Thoracic aorta (tissue), 2 donors: Measurements from ENCODE around the gene SCNN1G. TPM values are rescaled to one million over a fixed set of nuclear protein-coding genes. Genes with fewer than 3 reads are reported as not detected.

Experiments
- ATAC-seq: fragments of 150-250 bp; one replicate; pipeline ENCODE4 v1.8.0; 2017; ENCODE audit warnings: low read depth; ENCODE audit not compliant: insufficient number of reproducible peaks, low FRiP score
- DNase-seq: peaks from one replicate; pipeline ENCODE4 v3.0.0-alpha.2; 2020; ENCODE audit warnings: low spot score
- H3K27ac ChIP-seq, 2 donors: fragments of 200-600 bp; sonication (generic); 1 replicate in 1 of 2; 2 replicates in 1 of 2; pipeline ENCODE4 v1.5.1; 2016; ENCODE audit warnings: mild to moderate bottlenecking in 2 of 2, moderate library complexity in 2 of 2
- H3K27me3 ChIP-seq: fragments of 200-600 bp; sonication (generic); replicated peaks from 2 replicates; pipeline ENCODE4 v1.6.0; 2016; ENCODE audit warnings: mild to moderate bottlenecking; ENCODE audit not compliant: insufficient read depth
- H3K36me3 ChIP-seq: fragments of 200-600 bp; sonication (generic); one replicate; pipeline ENCODE4 v1.5.1; 2016
- H3K4me1 ChIP-seq, 2 donors: fragments of 200-600 bp; sonication (generic); 1 replicate in 1 of 2; 2 replicates in 1 of 2; pipeline versions ENCODE4 v1.5.1 to v1.6.0; 2016; ENCODE audit warnings: low read depth in 2 of 2, mild to moderate bottlenecking in 1 of 2; ENCODE audit not compliant: control insufficient read depth in 1 of 2
- H3K4me3 ChIP-seq: fragments of 200-600 bp; sonication (generic); 2 replicates; pipeline ENCODE4 v1.5.1; 2016; ENCODE audit warnings: mild to moderate bottlenecking
- H3K9me3 ChIP-seq: fragments of 200-600 bp; sonication (generic); 2 replicates; pipeline ENCODE4 v1.5.1; 2016
- CTCF ChIP-seq: fragments of 200-600 bp; sonication (generic); IDR thresholded peaks from one replicate; pipeline ENCODE4 v1.5.1; 2019; ENCODE audit warnings: antibody characterized with exemption
- total RNA-seq, 2 donors: library from RNA; depleted of rRNA; stranded (reverse); fragments of >200 nt; gene quantifications; one replicate each; pipeline versions ENCODE4 v1.1.0 to v1.2.3, GENCODE V29; 2016

SCNN1G gene
- total RNA-seq, 2 donors from 2014 or later: not detected

GRCh38 chr16:23194497-23195221 lies 12.1 kb downstream of the SCNN1G start:
- Histone ChIP-seq H3K4me3 (no peak overlapping the region), H3K9me3 (no peaks in the 10 kb centered on the region), H3K27ac (no peak overlapping the region), H3K4me1 (no peaks in the 10 kb centered on the region), H3K36me3 (no peaks in the 10 kb centered on the region), H3K27me3 (no peaks in the 10 kb centered on the region)
- DNase-seq: no peak
- ATAC-seq: no peak
- TF ChIP-seq CTCF: no peak

GRCh38 chr16:23195366-23195978 lies 12.9 kb downstream of the SCNN1G start:
- DNase-seq: no peak
- Histone ChIP-seq H3K36me3 (no peaks in the 10 kb centered on the region), H3K4me1 (no peaks in the 10 kb centered on the region), H3K27me3 (no peaks in the 10 kb centered on the region), H3K27ac (no peak overlapping the region), H3K4me3 (no peak overlapping the region), H3K9me3 (no peaks in the 10 kb centered on the region)
- no peak for ATAC-seq
- TF ChIP-seq CTCF: no peak

- no peak for ATAC-seq
- no peak overlapping the region for H3K27ac ChIP-seq
- TF ChIP-seq CTCF: no peak
These were observed 14.0 kb downstream of the SCNN1G start for GRCh38 chr16:23196539-23196938.

GRCh38 chr16:23202166-23202565 lies 19.6 kb downstream of the SCNN1G start:
- H3K36me3 ChIP-seq: no peaks in the 10 kb centered on the region
- no peak for DNase-seq
- ATAC-seq: no peak
- no peaks in the 10 kb centered on the region for H3K4me1 ChIP-seq
- no peaks in the 10 kb centered on the region for H3K9me3 ChIP-seq
- no peak overlapping the region for H3K27ac ChIP-seq
- TF ChIP-seq CTCF: no peak
- H3K4me3 ChIP-seq: no peak overlapping the region
- no peaks in the 10 kb centered on the region for H3K27me3 ChIP-seq

More at GRCh38 chr16:23196539-23196938, 14.0 kb downstream of the SCNN1G start:
- Histone ChIP-seq H3K9me3 (no peaks in the 10 kb centered on the region), H3K36me3 (no peaks in the 10 kb centered on the region), H3K4me1 (no peaks in the 10 kb centered on the region), H3K27me3 (no peaks in the 10 kb centered on the region), H3K4me3 (no peak overlapping the region)
- DNase-seq: no peak

GRCh38 chr16:23206986-23207385 lies 24.4 kb downstream of the SCNN1G start:
- no peak for TF ChIP-seq CTCF
- Histone ChIP-seq H3K27me3 (no peaks in the 10 kb centered on the region), H3K27ac (no peak overlapping the region), H3K36me3 (no peaks in the 10 kb centered on the region), H3K4me1 (no peaks in the 10 kb centered on the region), H3K4me3 (no peak overlapping the region), H3K9me3 (no peaks in the 10 kb centered on the region)
- DNase-seq: no peak
- ATAC-seq: no peak
